Measurements from ENCODE around the gene DHRS11. TPM values are rescaled to one million over a fixed set of nuclear protein-coding genes. Genes with fewer than 3 reads are reported as not detected.

Gene DHRS11, protein sequence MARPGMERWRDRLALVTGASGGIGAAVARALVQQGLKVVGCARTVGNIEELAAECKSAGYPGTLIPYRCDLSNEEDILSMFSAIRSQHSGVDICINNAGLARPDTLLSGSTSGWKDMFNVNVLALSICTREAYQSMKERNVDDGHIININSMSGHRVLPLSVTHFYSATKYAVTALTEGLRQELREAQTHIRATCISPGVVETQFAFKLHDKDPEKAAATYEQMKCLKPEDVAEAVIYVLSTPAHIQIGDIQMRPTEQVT
- total RNA-seq = 10 to 100 TPM; 10.1 to 14.1 TPM

DNA sequence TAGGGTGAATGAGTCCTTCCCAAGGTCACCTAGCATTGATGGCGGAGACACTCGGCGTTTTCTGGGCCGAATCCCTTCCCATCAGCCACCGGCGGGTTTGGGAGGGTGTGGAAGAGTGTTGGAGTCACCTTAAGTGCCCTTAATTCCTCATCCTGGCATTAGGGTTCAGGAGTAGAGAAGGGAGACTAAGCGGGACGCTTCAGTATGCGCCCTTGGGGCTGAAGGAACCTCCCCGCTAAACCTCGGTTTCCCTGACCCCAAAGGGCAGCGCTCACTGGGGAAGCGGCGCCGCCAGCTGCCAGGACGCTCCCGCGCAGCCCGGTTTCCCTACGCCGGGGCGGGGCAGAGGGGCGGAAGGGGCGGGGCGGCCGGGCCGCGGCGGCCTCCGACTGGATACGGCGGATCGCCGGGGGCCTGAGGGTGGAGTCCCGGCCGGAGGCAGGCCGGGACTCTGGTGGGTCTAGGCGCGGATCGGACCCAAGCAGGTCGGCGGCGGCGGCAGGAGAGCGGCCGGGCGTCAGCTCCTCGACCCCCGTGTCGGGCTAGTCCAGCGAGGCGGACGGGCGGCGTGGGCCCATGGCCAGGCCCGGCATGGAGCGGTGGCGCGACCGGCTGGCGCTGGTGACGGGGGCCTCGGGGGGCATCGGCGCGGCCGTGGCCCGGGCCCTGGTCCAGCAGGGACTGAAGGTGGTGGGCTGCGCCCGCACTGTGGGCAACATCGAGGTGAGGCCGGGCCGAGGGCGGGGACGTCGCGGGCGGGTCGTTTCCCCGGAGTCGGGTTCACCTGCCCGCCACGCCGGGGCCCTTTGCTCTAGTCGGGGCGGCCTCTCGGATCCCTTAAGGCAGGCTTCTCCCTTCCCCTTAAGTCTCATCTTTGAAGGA is at the start of gene DHRS11:
TSS of gene DHRS11 (plus strand) at position 446 of the 882 bp plus-strand sequence. CDS start at position 577, 131 bp downstream.
- Mint-ChIP-seq H3K9me3 (no peaks in the 10 kb centered on the region), H3K27me3 (no peaks in the 10 kb centered on the region), H3K4me3 (peak within 1 kb of the TSS; percentile 78), H3K36me3 (peaks cover 18% of the 10 kb centered on the region), H3K27ac (peak within 1 kb of the TSS; percentile 78), H3K4me1 (peaks cover 26% of the 10 kb centered on the region)
- peak; percentile 86 for DNase-seq

DNA sequence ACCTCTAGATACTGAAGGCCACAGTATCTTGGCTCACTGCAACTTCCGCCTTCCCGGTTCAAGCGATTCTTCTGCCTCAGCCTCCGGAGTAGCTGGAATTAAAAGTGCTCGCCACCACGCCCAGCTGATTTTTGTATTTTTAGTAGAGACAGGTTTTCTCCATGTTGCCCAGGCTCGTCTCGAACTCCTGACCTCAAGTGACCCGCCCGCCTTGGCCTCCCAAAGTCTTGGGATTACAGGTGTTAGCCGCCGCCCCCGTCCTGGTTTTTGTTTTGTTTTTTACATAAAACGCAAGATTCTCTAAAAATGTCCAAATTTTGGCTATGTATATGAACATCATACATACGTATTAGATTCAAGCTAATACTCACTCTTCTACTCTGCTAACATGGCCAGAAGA is 48.9 kb upstream of the DHRS11 start:
- DNase-seq = no peak
- peak overlapping the region; percentile 22 for H3K4me3 Mint-ChIP-seq
- H3K4me1 Mint-ChIP-seq = peaks cover 18% of the 10 kb centered on the region
- peaks cover 27% of the 10 kb centered on the region for H3K36me3 Mint-ChIP-seq
- H3K27me3 Mint-ChIP-seq = no peaks in the 10 kb centered on the region
- H3K27ac Mint-ChIP-seq = no peak overlapping the region
- H3K9me3 Mint-ChIP-seq = no peaks in the 10 kb centered on the region

DNA sequence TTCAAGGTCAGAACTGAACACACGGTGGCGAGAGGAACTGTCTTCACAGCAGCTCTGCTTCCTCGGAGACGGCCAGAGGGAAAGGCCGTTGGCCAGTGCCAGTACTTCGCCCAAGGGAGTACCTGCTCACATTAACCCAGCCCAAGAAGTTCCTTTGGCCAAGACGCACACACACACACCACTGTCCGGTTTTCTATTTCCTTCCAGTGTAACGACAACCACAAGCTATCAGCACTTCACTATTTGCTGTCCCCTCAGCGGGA is 47.7 kb upstream of the DHRS11 start:
- Mint-ChIP-seq H3K9me3 (no peaks in the 10 kb centered on the region), H3K27ac (peak overlapping the region; percentile 96), H3K4me3 (peak overlapping the region; percentile 95), H3K4me1 (peaks cover 23% of the 10 kb centered on the region), H3K27me3 (no peaks in the 10 kb centered on the region), H3K36me3 (peaks cover 30% of the 10 kb centered on the region)
- peak; percentile 17 for DNase-seq

DNA sequence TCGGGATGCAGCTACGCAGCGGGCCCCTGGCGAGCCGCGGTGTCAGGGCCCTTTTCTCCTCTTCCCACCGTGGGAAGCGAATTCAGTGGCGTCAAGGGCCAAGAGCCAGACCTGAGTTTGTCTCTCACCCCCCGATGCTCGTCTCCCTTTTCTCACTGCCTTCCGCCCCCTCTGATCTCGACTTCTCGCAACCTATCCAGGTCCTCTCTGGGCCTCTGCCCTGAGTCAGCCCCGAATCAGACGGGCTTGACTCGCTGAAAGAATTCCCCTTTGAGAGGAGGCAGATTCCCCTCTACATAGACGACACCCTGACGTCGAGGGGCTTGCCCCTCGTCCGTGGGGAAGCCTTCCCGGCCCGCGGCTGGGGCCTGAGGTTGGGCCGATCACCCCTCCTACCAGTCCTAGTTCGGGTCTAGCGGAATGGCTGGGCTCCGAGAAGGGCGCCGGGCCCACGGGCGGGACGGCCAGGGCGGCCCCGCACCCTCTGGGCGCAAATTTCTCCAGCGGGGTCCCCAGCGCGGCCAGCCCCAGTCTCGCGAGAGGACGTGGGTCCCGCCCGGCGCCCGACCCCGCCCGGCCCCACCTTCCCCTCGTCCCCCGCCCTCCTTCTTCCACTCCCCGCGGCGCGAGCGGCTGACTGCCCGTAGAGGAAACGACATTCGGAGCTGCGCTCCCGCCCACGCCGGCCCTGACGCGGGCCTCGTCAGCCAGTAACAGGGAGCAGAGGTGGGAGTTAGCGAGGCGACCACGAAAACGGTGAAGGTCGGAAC is 47.2 kb upstream of the DHRS11 start, which contains the start of gene GGNBP2:
TSS of gene GGNBP2 (plus strand) at position 613 of the 770 bp plus-strand sequence. CDS start 806 bp downstream, outside the sequence.
- peak; percentile 95 for DNase-seq
- Mint-ChIP-seq H3K27ac (peak within 1 kb of the TSS; percentile 96), H3K4me3 (peak within 1 kb of the TSS; percentile 95), H3K4me1 (peaks cover 23% of the 10 kb centered on the region), H3K9me3 (no peaks in the 10 kb centered on the region), H3K36me3 (peaks cover 30% of the 10 kb centered on the region), H3K27me3 (no peaks in the 10 kb centered on the region)

DNA sequence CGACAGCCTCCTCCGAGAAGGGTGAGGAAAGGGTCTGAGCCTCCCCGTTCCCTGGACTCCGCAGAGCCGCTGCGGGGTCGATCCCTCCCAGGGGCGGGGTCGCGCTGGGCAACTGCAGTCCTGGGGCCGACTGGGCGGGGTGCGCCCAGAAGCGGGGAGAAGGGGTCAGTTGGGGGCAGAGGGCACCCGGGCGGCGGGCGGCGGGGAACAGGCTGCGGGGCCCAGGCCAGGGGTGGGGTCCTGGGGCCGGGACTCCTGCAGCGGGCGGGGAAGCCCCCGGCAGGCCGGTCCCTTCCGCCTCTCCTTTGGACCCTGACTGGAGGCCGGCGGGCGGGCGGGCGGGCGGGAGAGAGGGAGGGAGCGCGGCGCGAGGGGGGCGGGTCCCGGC is 46.6 kb upstream of the DHRS11 start:
- H3K36me3 Mint-ChIP-seq = peaks cover 33% of the 10 kb centered on the region
- peak overlapping the region; percentile 95 for H3K4me3 Mint-ChIP-seq
- H3K4me1 Mint-ChIP-seq = peaks cover 24% of the 10 kb centered on the region
- H3K27ac Mint-ChIP-seq = peak overlapping the region; percentile 96
- H3K9me3 Mint-ChIP-seq = no peaks in the 10 kb centered on the region
- no peak for DNase-seq
- no peaks in the 10 kb centered on the region for H3K27me3 Mint-ChIP-seq

DNA sequence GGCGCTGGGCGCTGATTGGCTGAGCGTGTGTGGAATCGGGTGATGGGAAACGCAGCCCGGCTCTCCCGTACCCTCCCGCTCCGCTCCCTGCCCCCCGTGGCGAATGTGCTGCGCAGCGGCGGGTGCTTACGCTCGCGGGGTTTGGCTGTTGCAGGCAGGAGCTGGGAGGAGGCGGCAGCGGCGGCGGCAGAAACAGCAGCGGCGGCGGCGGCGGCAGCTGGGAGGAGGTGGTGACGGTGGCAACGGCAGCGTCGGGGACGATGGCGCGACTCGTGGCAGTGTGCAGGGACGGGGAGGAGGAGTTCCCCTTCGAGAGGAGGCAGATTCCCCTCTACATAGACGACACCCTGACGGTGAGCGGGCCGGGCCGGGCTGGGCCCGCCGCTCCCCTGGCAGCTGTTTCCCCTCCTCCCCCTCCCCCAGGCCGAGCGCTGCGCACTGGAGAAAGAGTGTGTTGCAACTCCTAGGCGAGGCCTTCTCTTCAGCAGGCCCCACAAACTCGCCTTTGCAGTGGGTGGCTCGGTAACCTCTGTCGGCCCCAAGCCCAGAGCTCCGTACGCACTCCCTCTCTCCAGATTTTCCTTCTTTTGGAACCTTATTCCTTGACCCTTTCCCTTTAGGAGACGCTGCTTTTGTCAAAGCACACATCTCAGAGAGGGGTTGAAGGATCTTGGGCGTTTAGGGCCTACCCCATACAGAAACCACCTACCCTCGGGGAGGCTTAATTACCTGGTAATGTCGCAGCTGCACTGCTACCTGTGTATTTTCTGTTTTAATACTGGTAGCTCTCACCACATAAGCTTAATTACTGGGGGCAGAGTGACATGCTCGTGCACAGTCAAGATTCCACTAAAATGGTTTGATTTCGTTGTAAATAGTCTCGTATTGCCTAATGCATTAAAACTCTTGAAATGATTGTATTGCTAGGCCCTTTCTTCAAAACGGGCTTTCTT is 45.9 kb upstream of the DHRS11 start:
- Mint-ChIP-seq H3K4me1 (peaks cover 31% of the 10 kb centered on the region), H3K9me3 (no peaks in the 10 kb centered on the region), H3K27ac (peak overlapping the region; percentile 94), H3K27me3 (no peaks in the 10 kb centered on the region), H3K36me3 (peaks cover 39% of the 10 kb centered on the region), H3K4me3 (peak overlapping the region; percentile 91)
- DNase-seq = peak; percentile 98

DNA sequence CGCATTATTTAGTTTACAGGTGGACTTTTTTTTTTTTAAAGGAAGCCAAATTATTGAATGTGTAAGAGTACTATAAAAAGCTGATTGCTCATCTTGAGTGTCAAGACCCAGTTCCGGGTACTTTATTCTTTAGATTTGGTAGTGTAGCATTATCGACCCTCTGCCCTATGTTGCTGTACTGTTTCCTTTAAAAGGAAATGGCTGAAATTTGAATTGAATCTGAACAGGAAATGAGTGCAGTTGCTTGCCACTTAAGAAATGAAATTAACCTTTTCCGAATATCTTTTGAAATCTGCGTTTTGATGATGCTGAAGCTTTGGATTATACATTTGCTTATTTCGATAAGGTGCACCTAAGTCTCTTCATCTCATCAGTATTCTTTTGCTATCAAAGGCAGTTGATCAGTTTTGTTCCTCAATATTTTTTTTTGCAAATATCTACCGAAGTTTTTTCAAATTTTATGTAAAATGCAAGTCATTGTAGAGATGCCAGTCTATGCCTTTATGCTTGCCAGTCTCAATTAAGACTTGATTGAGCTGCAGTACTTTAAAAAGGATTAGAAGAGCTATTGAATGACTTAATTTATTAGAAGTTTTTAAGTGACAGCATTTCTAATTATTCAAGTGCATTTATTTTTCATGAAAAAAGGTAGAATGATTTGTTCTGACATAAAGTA is 45.1 kb upstream of the DHRS11 start:
- Mint-ChIP-seq H3K36me3 (peaks cover 41% of the 10 kb centered on the region), H3K4me3 (peak overlapping the region; percentile 91), H3K4me1 (peaks cover 35% of the 10 kb centered on the region), H3K27ac (peak overlapping the region; percentile 94), H3K9me3 (no peaks in the 10 kb centered on the region), H3K27me3 (no peaks in the 10 kb centered on the region)
- no peak for DNase-seq

DNA sequence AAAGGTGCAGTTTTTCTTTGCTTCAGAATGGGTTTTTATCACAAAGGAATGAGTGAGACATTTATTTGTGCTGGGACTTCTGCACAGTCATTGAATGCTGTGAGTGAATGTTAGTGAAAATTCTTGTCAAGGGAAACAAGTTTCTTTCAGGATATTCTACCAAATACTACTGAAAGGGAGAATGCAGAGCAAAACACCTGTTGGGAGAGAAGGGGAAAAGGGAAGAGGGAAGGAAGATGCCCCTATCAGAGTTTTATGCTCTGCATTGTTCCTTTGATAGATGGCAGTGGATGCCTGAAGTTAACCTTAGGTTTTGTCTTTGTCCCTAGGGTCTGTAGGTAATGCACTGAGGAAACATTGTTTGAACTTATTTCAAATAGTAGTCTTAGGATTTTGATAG is 43.9 kb upstream of the DHRS11 start:
- Mint-ChIP-seq H3K27me3 (no peaks in the 10 kb centered on the region), H3K9me3 (no peaks in the 10 kb centered on the region), H3K4me3 (peak overlapping the region; percentile 91), H3K4me1 (peaks cover 45% of the 10 kb centered on the region), H3K36me3 (peaks cover 44% of the 10 kb centered on the region), H3K27ac (peak overlapping the region; percentile 78)
- no peak for DNase-seq

DNA sequence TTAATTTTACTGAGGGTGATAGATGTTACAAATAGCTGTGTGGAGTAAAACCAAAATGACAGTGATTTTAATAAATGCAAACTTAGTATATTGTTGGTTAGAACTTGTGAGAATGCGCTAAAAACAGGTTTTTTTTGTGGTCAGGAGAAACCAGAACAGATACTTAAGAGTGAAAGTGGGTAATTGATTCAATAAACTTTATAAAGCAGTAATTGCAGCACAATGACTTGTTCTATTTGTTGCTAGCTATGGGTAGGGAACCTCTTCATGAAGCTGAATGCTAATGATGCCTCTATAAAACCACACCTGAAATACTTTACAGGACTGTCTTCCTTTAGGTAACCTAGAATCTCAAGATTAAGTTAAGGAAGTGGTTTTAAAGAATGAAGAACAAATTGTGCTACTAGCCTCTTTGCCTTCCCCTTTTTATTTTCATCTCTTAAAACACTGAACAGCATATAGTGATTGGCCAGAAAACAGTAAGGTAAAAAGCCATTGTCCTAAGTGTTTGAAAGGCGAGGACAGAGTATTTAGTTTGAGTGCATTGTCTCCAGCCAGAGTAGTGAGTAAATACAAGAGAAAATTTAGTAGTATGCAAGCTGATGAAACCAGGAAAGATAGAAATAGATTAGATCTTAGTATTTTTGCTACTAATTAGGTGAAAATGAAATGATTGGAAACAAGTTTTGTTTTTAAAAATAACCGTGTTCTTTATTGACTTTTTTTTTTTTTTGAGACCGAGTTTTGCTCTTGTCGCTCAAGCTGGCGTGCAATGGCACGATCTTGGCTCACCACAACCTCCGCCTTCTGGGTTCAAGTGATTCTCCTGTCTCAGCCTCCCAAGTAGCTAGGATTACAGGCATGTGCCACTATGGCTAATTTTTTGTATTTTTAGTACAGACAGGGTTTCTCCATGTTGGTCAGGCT is 40.9 kb upstream of the DHRS11 start:
- no peak for DNase-seq
- no peaks in the 10 kb centered on the region for H3K27me3 Mint-ChIP-seq
- peak overlapping the region; percentile 66 for H3K4me3 Mint-ChIP-seq
- H3K36me3 Mint-ChIP-seq = peaks cover 45% of the 10 kb centered on the region
- H3K27ac Mint-ChIP-seq = peak overlapping the region; percentile 88
- H3K9me3 Mint-ChIP-seq = no peaks in the 10 kb centered on the region
- H3K4me1 Mint-ChIP-seq = peaks cover 56% of the 10 kb centered on the region

DNA sequence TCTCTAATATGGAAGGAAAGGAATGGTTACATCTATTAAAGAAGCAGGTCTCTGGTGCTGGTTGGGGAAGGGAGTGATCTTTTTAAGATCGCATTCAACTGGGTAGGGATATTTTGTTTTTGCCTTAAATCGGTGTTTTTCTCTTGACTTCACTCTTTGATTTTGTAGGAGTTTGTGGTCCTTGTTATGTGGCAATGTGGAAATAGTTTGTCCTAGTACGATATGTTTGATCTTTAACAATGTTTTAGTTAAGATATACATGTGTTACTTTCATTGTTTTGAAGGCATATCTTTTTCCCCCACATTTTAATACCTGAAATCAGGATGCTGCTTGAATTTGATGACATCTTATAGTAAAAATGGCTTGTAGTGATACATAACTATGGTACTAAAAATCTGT is 38.2 kb upstream of the DHRS11 start:
- Mint-ChIP-seq H3K36me3 (peaks cover 42% of the 10 kb centered on the region), H3K27ac (peak overlapping the region; percentile 22), H3K4me3 (peak overlapping the region; percentile 44), H3K9me3 (no peaks in the 10 kb centered on the region), H3K4me1 (peaks cover 52% of the 10 kb centered on the region), H3K27me3 (no peaks in the 10 kb centered on the region)
- DNase-seq = no peak

DNA sequence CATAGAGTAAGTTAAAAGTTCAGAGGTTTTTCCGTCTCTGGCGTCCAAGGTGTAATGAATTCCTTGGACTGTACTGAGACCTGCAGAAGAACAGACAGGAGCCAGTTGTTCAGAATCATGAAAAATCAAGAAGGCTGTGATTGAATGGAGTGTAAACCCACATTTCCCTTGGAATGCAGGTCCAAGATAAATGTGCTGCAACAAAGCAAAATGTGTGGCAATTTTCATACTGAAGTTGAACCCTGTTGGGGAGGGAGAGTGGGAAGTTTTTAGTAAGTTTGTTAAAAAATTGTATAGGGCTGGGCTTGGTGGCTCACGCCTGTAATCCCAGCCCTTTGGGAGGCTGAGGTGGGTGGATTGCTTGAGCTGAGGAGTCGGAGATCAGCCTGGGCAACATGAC is 25.6 kb upstream of the DHRS11 start:
- Mint-ChIP-seq H3K27me3 (no peaks in the 10 kb centered on the region), H3K4me1 (peaks cover 9% of the 10 kb centered on the region), H3K36me3 (peaks cover 31% of the 10 kb centered on the region), H3K4me3 (no peak overlapping the region), H3K9me3 (no peaks in the 10 kb centered on the region), H3K27ac (no peak overlapping the region)
- no peak for DNase-seq

DNA sequence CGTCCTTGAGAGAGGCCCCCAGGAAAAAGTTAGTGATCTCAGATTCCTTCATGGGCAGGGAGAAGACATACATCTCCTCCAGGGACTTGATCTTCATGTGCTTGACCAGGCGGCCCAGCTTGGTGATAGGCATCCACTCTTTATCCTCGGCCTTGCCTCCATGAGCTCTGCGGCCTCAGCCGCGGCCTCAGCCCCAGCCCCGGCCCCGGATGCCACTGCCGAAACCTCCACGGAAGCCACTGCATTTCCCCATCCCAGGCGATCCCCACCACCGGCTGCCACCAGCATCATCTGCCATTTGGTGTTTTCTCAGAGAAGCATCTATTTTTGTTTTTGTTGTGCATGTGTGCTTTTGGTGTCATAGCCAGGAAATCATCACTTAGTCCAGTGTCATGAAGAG is 16.7 kb upstream of the DHRS11 start:
- H3K4me1 Mint-ChIP-seq = peaks cover 17% of the 10 kb centered on the region
- DNase-seq = no peak
- no peak overlapping the region for H3K27ac Mint-ChIP-seq
- peaks cover 26% of the 10 kb centered on the region for H3K36me3 Mint-ChIP-seq
- H3K9me3 Mint-ChIP-seq = no peaks in the 10 kb centered on the region
- H3K4me3 Mint-ChIP-seq = no peak overlapping the region
- H3K27me3 Mint-ChIP-seq = no peaks in the 10 kb centered on the region

DNA sequence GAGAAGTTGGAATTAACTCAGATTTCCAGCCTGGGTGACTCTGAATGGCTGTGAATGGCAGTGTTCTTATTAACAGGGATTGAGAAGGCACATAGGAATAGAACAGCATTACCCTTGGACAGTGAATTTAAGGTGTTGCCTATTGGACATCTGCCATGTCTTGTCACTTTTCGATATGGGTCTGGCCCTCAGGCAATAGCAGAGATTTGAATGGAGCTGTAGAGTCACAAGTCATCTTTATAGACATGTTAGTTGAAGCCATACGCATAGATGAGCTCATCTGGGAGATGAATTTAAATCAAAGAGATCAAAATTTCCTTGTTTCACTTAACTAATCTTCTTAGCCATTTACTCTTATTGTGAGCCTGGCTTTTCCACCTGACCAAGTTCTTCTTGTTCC is 14.9 kb upstream of the DHRS11 start:
- no peak for DNase-seq
- Mint-ChIP-seq H3K9me3 (no peaks in the 10 kb centered on the region), H3K27ac (no peak overlapping the region), H3K4me3 (no peak overlapping the region), H3K36me3 (peaks cover 32% of the 10 kb centered on the region), H3K27me3 (no peaks in the 10 kb centered on the region), H3K4me1 (peaks cover 17% of the 10 kb centered on the region)
